Cardiac septum (tissue), 1 donor: ENCODE data around the gene DUS3L. TPM values are rescaled to one million over a fixed set of nuclear protein-coding genes. Genes with fewer than 3 reads are reported as not detected.

Source experiments
- total RNA-seq: library from RNA; stranded (reverse); fragmentation: NEBNext Ultra II Directional; extraction: Animal tissue kit (Norgen Biotek cat#: 25700); gene quantifications from one replicate; pipeline ENCODE4 v1.2.1, GENCODE V29; 2021
- donor health status: DM: no; HTN: no; CAD: no.

Gene DUS3L
- total RNA-seq, 1 donor from 2014 or later = 21.6 TPM

Other genes with a start within 250 kb of the DUS3L start
- gene TINCR, start 223.2 kb downstream of the DUS3L start, total RNA-seq = 0.16 TPM
- gene SAFB2, start 168.4 kb downstream of the DUS3L start, total RNA-seq = 48.6 TPM
- gene SAFB, start 168.1 kb downstream of the DUS3L start, total RNA-seq = 67.4 TPM
- 143 TPM for gene MICOS13, start 110.6 kb downstream of the DUS3L start, total RNA-seq
- gene HSD11B1L, start 110.1 kb downstream of the DUS3L start, total RNA-seq = 4.3 TPM
- 337 TPM for gene RPL36, start 100.9 kb downstream of the DUS3L start, total RNA-seq
- gene LONP1, start 71.0 kb downstream of the DUS3L start, total RNA-seq = 70.8 TPM
- not detected for gene CATSPERD, start 70.5 kb downstream of the DUS3L start, total RNA-seq
- gene PRR22, start 6.4 kb downstream of the DUS3L start, total RNA-seq = 1.3 TPM
- gene NRTN, start 13.9 kb upstream of the DUS3L start, total RNA-seq = 23.6 TPM
- not detected for gene FUT6, start 48.5 kb upstream of the DUS3L start, total RNA-seq
- not detected for gene FUT3, start 60.3 kb upstream of the DUS3L start, total RNA-seq
- gene FUT5, start 79.4 kb upstream of the DUS3L start, total RNA-seq = not detected
- 414 TPM for gene NDUFA11, start 112.6 kb upstream of the DUS3L start, total RNA-seq
- gene VMAC, start 113.7 kb upstream of the DUS3L start, total RNA-seq = 2.4 TPM
- gene CAPS, start 123.1 kb upstream of the DUS3L start, total RNA-seq = 2.7 TPM
- gene RANBP3, start 187.0 kb upstream of the DUS3L start, total RNA-seq = 49.0 TPM